Jurkat, Clone E6-1 (cell line): ENCODE measurements around the gene SEC14L1. TPM values are rescaled to one million over a fixed set of nuclear protein-coding genes. Genes with fewer than 3 reads are reported as not detected.
"Not testable (repeated sequence)": the region's sequence is repeated elsewhere in the genome, so short reads cannot be mapped to it uniquely, and the experiment has no call there.

Source experiments
- DNase-seq: peaks from one replicate; pipeline ENCODE4 v3.0.0-alpha.2; 2011; ENCODE audit warnings: low read depth, low spot score
- H3K4me3 ChIP-seq: 2 replicates; pipeline ENCODE4 v1.5.1; 2011; ENCODE audit warnings: mild to moderate bottlenecking, low read length, control low read depth, moderate library complexity
- polyA plus RNA-seq: library from polyadenylated mRNA; unstranded; fragments of >200 nt; gene quantifications from one replicate; pipeline ENCODE4 v1.2.1, GENCODE V29; 2012; ENCODE audit warnings: missing spikeins; ENCODE audit not compliant: insufficient read length, insufficient read depth

Gene SEC14L1
- polyA plus RNA-seq, result 32.2 TPM

- no peak for DNase-seq
- peak within 1 kb of the TSS; percentile 64 for H3K4me3 ChIP-seq
Observed at GRCh38 chr17:77140878-77141767, at the start of gene SEC14L1. SEC14L1 (plus strand) TSS chr17:77140969; CDS start chr17:77143597, 2,628 bp downstream.

- no peak for DNase-seq
- no peak overlapping the region for H3K4me3 ChIP-seq
Observed at GRCh38 chr17:77092025-77092424, 48.7 kb upstream of the SEC14L1 start.

GRCh38 chr17:77095461-77095860 is 45.3 kb upstream of the SEC14L1 start:
- H3K4me3 ChIP-seq, result no peak overlapping the region
- no peak for DNase-seq

- no peak overlapping the region for H3K4me3 ChIP-seq
- DNase-seq, result no peak
Observed at GRCh38 chr17:77096570-77097214, 44.1 kb upstream of the SEC14L1 start.

- H3K4me3 ChIP-seq, result no peak overlapping the region
- DNase-seq, result no peak
Observed at GRCh38 chr17:77097631-77098180, 43.1 kb upstream of the SEC14L1 start.

- no peak for DNase-seq
- no peak overlapping the region for H3K4me3 ChIP-seq
Observed at GRCh38 chr17:77098884-77099545, 41.8 kb upstream of the SEC14L1 start.

GRCh38 chr17:77099997-77100396 is 40.8 kb upstream of the SEC14L1 start:
- H3K4me3 ChIP-seq, result no peak overlapping the region
- DNase-seq, result no peak

- no peak for DNase-seq
- no peak overlapping the region for H3K4me3 ChIP-seq
Observed at GRCh38 chr17:77101521-77102410, 39.0 kb upstream of the SEC14L1 start.

GRCh38 chr17:77102411-77103134 is 38.2 kb upstream of the SEC14L1 start:
- not testable (repeated sequence) for H3K4me3 ChIP-seq, DNase-seq

- no peak overlapping the region for H3K4me3 ChIP-seq
- DNase-seq, result no peak
Observed at GRCh38 chr17:77105706-77106105, 35.1 kb upstream of the SEC14L1 start.

- no peak overlapping the region for H3K4me3 ChIP-seq
Observed at GRCh38 chr17:77106874-77107358, 33.9 kb upstream of the SEC14L1 start.

GRCh38 chr17:77107506-77108433 is 33.0 kb upstream of the SEC14L1 start:
- H3K4me3 ChIP-seq, result no peak overlapping the region

More at GRCh38 chr17:77106874-77107358, 33.9 kb upstream of the SEC14L1 start:
- DNase-seq, result no peak

GRCh38 chr17:77109159-77109759 is 31.5 kb upstream of the SEC14L1 start:
- no peak for DNase-seq
- no peak overlapping the region for H3K4me3 ChIP-seq

More at GRCh38 chr17:77107506-77108433, 33.0 kb upstream of the SEC14L1 start:
- no peak for DNase-seq

- no peak overlapping the region for H3K4me3 ChIP-seq
- no peak for DNase-seq
Observed at GRCh38 chr17:77109764-77110359, 30.9 kb upstream of the SEC14L1 start.

- H3K4me3 ChIP-seq, DNase-seq: not testable (repeated sequence)
Observed at GRCh38 chr17:77111165-77111933, 29.4 kb upstream of the SEC14L1 start.
